GM19238 (cell line): ENCODE data around the gene KRT75.

Experiments
- DNase-seq: peaks from one replicate; pipeline ENCODE4 v3.0.0; 2011; ENCODE audit warnings: low spot score; ENCODE audit not compliant: insufficient read length

The KRT75 gene

DNA sequence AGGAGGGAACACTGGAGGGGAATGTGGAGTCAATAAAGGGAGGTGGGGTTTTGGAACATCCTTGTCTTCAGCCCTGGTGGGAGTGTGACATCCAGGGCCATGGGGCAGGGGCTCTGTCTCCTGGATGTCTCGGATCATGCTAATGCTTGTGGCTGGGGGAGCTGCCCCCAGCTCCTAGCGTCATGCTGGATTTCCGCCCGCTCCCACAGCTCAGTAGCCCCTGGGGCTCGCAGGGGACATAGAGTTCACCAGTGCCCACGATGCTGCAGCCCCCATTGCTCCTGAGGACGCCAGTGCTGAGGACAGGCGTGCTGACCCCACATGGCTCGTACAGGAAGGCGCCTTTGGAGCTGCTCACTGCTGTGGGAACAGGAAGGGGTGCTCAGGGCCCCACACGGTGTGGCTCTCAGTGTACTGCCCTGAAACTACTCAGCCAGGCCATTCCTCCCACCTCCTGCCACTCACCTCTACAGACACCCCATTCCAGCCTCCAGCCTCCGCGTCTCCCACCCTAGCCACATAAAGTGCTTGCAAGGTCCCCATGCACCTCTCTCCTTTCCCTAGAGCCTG, 39.2 kb downstream of the KRT75 start:
- DNase-seq: no peak

DNA sequence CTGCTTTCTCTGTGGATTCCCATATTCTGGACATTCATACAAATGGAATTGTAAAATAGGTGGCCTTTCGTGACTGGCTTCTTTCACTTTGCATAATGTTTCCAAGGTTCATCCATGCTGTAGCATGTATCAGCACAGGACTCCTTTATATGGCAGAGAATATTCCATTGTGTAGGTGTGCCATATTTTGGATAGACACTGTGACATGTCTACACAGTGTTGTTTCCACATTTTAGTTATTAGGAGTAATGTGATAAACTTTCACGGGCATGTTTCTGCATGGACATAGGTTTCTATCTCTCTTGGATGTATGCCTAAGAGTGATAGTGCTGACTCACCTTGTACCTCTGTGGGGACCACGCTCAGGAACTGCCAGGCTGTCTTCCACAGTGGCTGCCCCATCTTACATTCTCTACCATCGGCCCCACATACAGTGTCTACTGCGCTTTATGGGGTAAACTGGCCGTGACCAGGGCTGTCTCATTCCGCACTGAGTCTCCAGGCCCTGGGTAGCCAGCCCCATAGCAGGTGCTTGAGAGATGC, 41.6 kb downstream of the KRT75 start:
- no peak for DNase-seq

DNA sequence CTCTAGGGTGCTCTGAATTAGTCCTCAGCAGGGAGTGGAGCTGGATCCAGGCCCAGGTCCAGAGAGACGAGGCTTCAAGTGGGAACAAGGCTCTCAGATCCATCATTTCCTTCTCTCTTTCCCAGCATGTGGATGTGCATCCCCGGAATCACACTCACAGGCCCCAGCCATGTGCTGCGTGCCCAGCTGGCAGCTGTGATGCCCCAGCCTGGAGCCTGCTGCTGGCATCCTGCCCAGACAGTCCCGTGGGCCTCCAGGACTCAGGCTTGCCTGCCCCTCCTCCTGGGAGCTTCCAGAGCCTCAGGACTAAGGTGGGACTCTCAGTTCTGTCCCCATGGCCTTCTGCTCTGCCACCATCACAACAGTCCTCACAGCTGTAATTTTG, 42.6 kb downstream of the KRT75 start:
- DNase-seq: no peak

DNA sequence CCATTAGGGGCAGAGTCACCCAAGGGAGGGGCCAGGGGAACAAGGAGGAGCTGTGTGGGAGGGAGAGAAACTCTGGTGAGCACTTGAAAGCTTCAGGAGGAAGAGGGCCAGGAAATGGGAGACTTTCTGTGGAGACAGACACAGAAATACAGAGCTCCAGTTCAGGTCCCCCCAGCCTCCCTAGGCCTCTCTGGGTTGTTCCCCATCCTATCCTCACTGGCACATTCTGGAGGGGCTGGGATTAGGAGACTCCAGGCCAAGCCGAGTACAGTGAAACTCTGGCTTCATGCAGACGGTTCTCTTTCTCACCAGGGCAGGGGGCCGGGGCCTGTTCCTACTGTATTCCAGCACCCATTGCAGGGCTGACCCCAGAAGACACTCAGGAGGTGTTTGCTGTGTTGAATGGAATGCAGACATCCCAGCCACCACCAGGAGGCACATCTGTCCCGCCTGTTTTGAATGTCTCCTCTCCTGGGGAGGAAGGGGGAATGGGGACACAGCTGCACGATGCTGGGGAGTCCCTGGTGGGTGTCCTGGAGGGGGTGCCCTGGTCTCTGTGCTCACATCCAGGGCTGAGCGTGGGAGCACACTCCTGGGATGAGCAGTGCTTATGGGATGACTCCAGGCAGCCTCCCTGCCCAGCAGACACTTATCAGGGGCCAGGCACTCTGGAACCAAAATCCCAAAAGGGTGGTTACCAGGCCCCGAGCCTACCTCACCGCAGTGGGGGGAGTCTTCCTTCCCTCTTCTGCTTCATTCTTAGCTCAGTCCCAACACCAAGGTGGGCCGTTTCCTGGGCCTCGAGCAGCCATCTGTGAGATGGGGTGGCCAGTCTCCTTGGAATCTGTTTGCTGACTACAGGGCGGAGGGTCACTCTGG, 43.2 kb downstream of the KRT75 start:
- DNase-seq: no peak

DNA sequence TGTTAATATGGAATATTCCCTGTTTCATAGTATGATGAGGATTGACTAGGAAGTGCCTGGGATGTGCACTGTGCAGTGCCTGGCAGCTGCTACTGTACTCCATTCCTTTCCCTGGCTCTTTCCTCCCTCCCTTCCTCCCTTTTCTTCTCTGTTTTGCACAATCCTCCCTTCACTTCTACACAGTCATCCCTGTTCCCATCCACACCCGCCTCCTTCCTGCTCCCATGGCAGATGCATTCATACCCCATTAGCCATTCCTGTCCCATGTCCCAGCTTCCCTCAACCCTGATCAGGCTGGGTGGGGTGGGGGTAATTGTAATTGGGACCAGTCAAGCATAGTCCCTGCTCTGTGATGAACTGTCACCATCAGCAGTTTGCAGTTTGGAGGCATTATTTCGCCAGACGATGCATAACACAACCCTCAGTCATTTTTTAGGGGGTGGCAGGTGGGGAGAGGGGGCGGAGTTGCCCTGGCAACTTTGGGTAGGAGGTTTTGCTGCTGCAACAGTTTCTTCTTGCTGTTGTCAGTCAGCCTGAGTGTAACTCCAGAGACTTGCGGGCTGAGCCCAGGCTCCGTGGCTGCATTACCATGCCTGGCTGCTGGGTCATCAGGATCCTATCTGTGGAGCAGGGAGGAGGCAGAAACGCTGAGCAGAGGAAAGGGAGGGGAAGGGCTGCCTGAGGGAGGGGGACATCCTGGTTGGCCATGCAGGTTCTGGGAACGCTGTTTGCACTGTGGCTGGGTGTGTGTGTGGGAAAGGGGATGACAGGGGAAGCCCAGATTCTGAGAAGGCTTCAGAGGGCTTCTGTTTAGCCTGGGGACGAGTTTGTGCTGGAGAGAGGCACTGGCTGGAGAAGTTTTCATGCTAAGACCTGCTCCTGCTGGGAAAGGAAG, 44.6 kb downstream of the KRT75 start:
- no peak for DNase-seq

DNA sequence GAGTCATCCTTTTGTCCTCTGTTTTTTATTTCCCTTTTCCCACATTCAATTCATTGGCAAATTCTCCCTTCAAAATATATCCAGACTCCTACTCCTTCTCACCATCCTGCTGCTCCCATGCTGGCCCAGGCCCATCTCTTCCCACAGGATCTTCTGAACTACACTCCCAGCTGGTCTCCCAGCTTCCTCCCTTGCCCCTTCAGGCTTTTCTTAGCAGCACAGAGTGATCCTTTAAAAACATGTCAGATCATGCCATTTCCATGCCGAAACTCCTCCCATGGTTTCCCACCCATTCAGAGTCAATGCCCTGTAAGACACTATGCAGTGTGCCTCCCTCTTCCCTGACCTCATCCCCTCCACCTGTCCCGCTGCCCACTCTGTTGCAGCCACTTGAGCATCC, 46.3 kb downstream of the KRT75 start:
- DNase-seq: no peak

DNA sequence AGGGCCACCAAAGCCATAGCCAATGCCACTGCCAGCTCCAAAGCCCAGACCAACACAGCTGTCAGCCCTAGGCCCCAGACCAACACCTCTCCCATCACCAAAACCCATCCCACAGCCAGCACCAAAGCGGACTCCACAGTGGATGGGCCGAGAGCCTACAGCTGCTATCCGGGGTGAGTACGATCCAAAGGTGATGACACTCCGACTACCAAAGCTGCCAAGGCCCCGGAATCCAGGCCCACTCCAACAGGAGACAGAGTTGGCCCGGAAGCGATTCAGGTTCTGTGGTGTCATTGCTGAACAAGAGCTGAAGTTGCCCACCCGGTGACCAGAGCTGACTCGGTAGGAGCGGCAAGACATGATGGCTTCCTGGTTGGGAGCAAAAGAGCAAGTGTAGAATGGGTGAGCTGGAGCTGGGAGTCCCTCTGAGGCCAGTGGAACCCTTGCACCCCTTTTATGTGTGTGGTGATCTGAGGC, 48.9 kb downstream of the KRT75 start, which contains the start of gene KRT84:
TSS of gene KRT84 (minus strand) at position 427 of the 477 bp plus-strand sequence. CDS start at position 360, 67 bp downstream.
- no peak for DNase-seq

DNA sequence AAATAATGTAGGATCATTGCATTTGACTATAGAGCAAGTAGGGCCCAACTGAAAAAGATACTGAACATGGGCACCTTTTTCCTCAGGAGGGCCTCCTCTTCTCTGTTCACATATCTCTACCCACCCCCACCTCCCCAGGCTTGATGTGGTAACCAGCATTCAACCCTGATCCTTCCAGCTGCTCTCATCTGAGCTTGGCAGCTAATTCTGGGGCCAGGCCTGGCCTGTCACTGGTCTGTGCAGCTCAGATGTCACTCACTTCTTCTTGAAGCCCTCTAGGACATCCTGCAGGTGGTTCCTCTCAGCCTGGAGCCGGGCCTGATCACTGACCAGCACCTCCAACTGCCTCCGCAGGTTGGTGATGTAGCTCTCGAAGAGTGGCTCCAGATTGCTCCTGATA, 50.8 kb downstream of the KRT75 start:
- DNase-seq: no peak

DNA sequence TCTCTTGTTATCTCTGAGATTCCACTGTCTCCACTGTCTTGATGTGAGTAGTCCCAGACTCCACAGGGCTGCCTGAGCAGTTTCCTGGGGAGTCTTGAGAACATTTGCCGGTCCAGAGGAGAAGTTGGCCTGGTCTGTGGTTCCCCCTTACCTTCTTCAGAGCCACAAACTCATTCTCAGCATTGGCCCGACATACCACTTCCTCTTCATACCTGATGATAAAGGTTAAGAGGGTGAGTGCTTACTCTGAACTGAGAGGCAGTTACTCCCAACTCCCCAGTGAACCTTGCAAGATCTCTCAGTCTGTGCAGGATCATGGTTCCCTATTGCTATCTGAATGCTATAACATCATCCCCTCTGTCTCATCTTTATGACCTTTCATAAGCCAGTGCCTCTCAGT, 51.3 kb downstream of the KRT75 start:
- DNase-seq: no peak

DNA sequence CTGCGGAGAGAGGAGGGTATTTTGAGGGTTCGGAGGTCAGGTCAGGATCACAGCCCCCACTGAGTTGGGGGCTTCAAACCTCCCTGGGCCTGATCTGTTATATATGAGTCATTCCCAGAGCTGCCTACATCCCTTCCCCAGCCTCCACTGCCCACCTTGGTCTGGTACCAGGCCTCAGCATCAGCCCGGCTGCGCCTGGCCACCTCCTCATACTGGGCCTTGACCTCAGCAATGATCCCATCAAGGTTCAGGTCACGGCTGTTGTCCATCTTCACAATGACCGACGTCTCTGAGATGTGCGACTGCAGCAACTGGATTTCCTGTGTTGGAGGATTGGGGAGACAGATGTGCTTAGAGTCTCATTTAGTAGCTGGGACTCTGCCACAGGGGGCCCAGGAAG, 53.0 kb downstream of the KRT75 start:
- no peak for DNase-seq

DNA sequence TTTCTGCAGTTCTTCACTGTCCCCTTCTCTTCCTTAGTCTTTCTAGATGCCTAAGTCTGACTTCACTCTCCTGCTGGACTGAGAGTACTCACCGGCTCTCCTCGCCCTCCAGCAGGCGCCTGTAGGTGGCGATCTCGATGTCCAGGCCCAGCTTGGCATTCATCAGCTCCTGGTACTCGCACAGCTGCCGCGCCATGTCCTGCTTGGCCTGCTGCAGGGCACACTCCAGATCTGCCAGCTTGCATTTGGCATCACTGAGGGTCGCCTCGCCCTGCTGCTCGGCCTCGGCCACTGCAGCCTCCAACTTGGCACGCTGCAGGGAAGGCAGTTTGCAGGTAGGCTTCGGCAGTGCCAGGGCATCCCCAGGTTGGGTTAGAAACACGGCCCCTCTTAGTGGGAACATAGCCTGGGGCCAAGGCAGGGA, 53.9 kb downstream of the KRT75 start:
- DNase-seq: no peak

DNA sequence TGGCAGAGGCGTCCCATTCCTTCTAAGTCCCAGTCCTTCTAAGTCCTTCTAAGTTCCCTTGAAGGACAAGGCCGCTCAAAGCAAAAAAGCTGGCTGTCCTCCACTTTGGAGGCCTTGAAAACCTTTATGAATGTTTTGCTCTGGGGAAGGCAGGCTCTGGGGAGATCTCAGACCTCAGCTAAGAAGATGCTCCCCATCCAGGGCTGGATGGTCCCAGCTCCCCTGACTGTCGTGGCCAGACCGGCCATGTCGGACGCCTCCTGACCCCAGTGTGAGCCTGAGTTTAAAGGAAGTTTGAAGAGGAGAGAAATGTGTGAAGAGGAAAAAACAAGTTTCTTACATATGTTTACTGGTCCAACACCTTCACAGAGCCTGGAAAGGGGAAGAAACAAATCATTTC, 54.6 kb downstream of the KRT75 start:
- DNase-seq: no peak

DNA sequence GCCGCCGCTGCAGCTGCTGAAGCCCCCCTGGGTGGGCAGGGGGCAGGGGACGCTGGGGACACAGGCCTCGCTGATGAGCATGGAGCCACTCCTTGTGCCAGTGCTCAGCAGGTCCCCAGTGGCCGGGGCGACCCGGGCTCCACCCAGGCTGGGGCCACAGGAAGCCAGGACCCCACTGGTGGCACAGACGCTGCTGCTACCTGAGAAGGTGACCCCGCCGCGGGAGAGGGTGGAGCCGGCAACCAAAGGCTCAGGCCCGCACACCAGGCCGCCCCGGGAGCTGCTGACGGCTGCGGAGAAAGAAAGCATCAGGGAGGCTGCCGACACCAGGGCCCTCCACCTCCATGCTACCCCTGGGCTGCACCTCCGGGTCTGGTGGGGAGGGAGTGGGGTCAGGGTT, 56.1 kb downstream of the KRT75 start:
- no peak for DNase-seq

DNA sequence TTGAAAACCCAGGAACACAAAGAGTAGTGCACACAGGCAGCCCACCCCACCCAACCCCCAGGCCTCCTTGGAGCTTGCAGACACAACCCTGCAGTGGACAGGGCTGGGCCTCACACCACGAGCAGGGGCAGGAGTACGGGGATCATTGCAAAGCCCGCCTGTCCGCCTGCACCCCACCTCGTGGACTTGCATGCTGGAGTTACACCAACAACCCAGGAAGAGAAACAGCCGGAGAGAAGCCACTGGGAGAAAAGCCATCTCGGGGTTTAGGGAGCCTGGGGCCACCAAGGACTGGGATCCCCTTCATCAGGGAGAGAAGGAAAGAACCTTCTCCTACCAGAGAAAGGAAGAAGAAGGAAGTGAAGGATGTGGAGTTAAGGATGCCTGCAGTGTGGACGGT, 56.9 kb downstream of the KRT75 start:
- no peak for DNase-seq
